NCI-H748 treated with DMSO at 0.1 percent for 48 hours (cell line): ENCODE results near the gene GLIPR1.
"Not testable (repeated sequence)": the region's sequence is repeated elsewhere in the genome, so short reads cannot be mapped to it uniquely, and the experiment has no call there.

Source experiments
- DNase-seq: peaks from one replicate; lab custom pipeline; 2025; lab: John Stamatoyannopoulos, UW

The GLIPR1 gene

GRCh38 chr12:75476071-75476470 is 4.5 kb upstream of the GLIPR1 start:
- DNase-seq = no peak

- no peak for DNase-seq
Measured at GRCh38 chr12:75477137-75477536, 3.4 kb upstream of the GLIPR1 start.

- no peak for DNase-seq
Measured at GRCh38 chr12:75478116-75478794, 2.3 kb upstream of the GLIPR1 start.

GRCh38 chr12:75479963-75480461 is 543 bp upstream of the GLIPR1 start:
- no peak for DNase-seq

- no peak for DNase-seq
Measured at GRCh38 chr12:75481013-75481705, 604 bp downstream of the GLIPR1 start.

- DNase-seq = no peak
Measured at GRCh38 chr12:75481774-75482173, 1.2 kb downstream of the GLIPR1 start.

- DNase-seq = no peak
Measured at GRCh38 chr12:75482646-75483045, 2.1 kb downstream of the GLIPR1 start.

GRCh38 chr12:75483431-75483830 is 2.9 kb downstream of the GLIPR1 start:
- DNase-seq = no peak

GRCh38 chr12:75484450-75484849 is 3.9 kb downstream of the GLIPR1 start:
- not testable (repeated sequence) for DNase-seq

- no peak for DNase-seq
Measured at GRCh38 chr12:75487308-75487707, 6.8 kb downstream of the GLIPR1 start.

GRCh38 chr12:75488553-75488952 is 8.0 kb downstream of the GLIPR1 start:
- DNase-seq = no peak

- DNase-seq = no peak
Measured at GRCh38 chr12:75489187-75489586, 8.6 kb downstream of the GLIPR1 start.

GRCh38 chr12:75489613-75490210 is 9.2 kb downstream of the GLIPR1 start:
- DNase-seq = no peak

- DNase-seq = no peak
Measured at GRCh38 chr12:75491169-75491568, 10.6 kb downstream of the GLIPR1 start.

GRCh38 chr12:75503459-75503858 is 22.9 kb downstream of the GLIPR1 start:
- DNase-seq = no peak

- DNase-seq = no peak
Measured at GRCh38 chr12:75503866-75504265, 23.3 kb downstream of the GLIPR1 start.

- no peak for DNase-seq
Measured at GRCh38 chr12:75505706-75506312, 25.3 kb downstream of the GLIPR1 start.

- no peak for DNase-seq
Measured at GRCh38 chr12:75507086-75507485, 26.5 kb downstream of the GLIPR1 start.

- no peak for DNase-seq
Measured at GRCh38 chr12:75508159-75508558, 27.6 kb downstream of the GLIPR1 start.

- DNase-seq = no peak
Measured at GRCh38 chr12:75509621-75510020, 29.1 kb downstream of the GLIPR1 start.

GRCh38 chr12:75511116-75512048 is 30.8 kb downstream of the GLIPR1 start, which contains the start of gene KRR1:
TSS of gene KRR1 (minus strand) at chr12:75511609. CDS start at chr12:75511597, 12 bp downstream.
- peak; percentile 92 for DNase-seq
